ENCODE results near the gene ATAT1.

Gene ATAT1

DNA sequence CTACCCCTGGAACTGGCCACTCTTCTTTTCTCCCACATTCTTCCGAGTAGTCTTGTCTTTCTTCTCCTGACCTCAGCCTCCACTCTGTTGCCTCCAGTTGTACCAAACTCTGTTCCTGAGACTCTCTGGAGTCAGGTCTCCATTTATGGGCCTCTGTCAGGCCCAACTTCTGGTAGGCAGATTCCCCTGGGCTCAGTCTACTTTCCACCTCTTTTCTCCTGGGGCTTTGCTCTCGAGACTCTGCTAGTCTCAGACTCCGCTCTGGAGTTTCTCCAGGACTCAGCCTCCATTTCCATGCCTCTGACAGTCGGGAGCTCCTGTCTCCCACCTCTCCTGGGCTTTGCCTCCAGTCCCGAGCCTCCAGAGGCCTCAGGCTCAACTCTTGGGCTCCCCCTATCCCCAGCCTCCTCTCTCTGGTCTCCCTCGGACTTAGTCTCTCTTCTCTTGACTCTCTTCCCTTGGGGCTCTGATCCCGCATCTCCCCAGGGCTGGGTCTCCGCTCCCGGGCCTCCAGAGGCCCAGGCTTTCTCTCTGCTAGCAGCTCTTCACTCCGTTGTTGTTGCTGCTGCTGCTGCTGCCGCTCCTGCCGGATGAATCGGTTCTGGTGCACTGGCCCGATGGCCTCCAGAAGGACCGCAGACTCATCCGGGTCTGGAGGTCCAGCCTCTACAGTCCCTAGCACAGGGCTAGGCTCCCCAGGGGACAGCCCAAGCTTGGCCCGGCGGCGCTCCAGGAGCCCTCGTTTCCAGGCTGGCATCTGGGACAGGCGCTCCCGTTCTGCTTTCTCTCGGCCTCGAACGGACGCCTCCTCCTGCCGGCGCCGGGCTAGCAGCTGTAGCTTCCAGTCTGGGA is 58.7 kb downstream of the ATAT1 start:
- DNase-seq: no peak

DNA sequence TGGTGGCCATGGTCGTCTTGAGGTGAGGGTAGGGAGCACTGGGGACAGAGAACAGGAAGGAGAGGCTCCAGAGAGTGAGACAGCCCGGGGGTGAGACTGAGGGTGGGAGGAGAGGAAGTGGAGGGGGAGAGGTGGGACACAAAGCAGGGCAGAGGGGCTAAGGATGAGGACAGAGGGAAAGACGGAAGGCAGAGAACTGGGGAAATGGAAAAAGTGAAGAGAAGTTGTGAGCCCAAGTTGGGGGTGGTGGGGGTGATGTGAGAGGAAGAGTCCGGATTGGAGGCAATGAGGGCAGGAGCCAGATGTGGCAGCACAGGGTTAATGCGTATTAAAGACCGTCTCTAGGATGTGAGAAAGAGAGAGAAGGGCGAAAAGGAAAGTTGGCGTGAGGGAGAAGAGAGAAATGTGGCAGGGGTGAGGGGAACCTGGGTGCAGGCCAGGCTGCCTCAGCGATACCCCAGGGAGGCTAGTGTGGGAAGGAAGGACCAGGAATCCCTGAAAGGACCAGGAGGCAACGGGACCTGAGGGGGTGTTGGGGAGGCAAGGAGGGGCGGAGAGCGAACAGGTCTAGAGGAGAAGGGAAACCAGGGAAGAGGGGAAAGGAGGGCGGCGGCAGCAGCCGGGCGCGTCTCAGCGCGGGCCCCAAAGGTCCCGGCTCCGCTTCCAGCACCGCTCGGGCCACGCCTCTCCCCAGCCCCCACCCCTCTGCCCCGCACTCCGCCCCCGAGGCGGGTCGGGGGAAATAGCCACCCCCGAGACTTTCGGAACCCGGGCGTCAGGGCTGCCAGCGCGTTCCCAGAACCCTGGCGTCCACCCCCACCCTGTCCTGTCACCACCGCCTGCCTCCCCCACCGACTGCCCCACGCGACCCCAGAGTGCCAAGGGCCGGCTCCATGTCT is 59.6 kb downstream of the ATAT1 start, which contains the start of gene PPP1R18:
PPP1R18 (minus strand) TSS at position 637 of the 899 bp plus-strand sequence; CDS start at position 10, 627 bp downstream.
- no peak for DNase-seq

DNA sequence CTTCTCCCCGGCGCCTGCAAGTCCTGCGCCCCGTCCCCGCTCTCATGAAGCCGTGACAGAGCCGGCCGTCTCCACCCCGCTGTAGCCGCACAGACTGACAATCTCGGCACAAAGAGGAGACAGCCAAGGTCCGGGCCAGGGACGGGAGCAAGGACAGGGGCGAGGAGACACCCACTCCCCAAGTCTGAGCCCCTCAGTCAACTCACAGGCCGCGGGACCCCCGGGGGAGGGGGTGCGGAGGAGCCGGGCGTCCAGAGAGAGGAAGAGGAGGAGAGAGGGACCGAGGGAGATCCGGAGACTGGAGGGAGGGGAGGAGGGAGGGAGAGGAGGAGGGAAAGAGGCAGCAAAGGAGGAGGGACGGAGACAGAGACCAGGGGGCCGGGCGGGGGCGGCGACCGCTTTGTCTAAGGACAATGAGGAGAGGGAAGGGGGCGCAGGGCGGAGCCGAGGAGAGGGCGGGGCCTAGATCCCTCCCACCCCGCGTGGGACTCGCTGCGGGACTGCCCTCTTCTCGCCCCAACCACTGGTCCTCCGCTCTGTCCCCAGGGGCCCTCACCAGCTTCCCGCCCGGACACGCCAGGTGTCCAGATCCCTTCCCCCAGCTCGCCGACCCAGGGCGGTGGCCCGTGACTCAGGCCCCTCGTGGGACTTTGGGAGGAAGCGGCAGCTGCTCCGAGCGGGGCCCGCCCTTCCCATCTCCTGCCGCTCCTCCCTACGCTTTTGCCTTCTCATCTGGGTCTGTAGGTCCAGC is 60.4 kb downstream of the ATAT1 start:
- peak; percentile 55 for DNase-seq

DNA sequence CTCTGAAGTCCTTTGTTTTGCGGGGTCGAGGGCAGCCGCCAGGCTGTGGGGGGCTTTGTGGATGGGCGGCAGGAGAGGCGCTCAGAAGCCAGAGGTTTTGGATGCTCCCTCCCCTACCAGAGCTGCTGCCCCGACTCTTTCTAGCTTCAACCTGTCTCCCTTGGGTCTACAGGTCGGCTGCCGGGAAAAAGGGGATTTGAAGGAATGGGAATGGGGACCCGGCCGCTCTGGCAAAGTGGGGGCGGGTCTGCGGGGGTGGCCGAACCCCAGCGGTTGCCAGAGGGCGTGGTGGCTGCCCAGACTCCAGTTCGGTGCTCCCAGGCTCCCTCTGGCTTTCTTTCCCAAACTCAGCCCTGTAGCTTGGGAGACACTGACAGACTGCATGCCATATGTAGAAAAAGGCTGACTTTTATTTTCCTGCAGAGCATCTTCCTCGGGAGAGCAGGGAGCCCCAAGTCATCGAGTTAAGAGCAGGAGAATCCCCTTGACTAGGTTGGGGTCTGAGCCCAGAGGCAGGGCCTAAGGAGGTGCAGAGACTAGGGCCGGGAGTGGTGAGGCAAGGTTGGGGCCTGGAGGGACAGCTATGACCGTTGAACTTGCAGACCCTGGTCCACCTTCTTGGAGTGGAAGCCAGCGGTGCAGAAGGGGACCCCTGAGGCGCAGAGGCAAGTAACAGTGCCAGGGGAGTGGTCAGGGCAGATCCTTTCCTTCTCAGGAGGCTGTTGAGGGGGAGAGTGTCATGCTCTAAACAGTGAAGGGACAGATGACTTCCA is 61.2 kb downstream of the ATAT1 start:
- no peak for DNase-seq

DNA sequence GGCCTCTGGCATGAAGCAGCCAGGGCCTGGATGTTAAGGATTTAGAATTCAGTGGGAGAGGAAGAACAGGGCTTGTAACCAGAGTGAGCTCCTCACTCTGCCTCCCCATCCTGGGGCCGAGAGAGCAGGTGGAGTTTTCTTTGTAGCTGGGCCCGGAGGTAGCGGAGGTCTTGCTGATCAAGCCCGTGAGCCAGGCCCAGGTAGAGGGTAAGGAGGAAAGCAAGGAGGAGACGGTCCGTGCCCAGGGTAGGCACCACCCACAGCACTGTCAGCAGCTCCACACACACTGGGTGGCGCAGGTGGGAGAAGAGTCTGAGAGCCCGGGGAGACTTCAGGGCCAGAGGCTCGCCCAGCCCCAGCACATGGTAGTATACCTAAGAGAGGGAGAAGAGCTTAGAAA is 61.9 kb downstream of the ATAT1 start:
- DNase-seq: no peak

DNA sequence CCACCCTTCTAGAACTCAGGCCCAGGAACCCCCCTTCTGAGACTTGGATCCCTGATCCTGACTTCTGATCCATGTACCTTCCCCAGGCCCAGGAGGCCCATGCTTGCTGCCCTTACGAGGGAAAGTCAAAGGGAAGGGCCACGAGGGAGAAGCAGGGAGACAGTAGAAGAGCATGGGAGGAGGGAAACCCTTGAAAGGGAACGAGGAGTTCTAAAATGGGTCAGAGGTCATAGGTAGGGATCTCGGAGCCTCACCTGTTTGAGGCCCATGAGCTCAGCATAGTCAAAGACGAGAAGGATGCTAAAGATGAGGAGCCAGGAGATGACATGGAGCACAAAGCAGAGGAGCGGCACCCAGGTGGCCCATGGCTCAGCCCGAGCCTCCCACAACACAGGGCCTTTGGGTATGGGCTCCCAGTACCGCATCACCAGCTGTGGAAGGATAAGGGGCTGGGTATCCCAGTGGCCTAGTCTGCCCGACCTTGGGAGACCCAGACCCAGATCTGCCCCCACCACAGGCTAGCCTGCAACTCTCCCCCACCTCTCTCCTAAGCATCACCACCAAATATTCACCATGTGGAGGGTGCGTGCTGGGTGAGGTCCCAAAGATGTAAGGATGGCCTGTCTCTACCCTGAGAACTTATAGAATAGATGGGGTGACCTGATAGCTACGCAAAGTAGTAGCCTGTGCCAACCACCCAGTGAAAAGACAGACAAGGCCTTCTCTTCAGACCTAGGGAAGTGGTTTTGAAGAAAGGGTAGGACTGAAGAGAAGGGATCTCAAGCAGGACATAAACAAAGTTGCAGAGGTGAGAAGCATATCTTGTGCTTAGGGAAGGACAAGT is 62.6 kb downstream of the ATAT1 start:
- DNase-seq: no peak

DNA sequence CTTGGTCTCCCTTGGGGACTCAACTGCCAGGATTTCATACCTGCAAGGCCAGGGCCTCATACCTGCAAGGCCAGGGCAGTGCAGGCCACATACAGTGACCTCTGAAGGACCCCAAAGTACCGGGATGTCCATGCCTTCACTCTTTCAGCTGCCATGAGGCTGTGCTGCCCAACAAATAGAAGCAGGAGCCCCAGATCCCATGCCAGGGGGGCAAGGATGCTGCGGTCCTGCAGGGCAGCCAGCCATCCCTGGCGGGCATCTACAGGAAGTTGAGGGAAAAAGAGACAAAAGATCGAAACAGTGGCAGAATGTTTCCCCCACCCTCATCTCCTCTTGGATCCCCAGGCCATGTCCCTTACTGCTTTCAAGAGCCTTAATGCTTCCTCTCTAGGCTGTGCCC is 63.3 kb downstream of the ATAT1 start:
- no peak for DNase-seq

DNA sequence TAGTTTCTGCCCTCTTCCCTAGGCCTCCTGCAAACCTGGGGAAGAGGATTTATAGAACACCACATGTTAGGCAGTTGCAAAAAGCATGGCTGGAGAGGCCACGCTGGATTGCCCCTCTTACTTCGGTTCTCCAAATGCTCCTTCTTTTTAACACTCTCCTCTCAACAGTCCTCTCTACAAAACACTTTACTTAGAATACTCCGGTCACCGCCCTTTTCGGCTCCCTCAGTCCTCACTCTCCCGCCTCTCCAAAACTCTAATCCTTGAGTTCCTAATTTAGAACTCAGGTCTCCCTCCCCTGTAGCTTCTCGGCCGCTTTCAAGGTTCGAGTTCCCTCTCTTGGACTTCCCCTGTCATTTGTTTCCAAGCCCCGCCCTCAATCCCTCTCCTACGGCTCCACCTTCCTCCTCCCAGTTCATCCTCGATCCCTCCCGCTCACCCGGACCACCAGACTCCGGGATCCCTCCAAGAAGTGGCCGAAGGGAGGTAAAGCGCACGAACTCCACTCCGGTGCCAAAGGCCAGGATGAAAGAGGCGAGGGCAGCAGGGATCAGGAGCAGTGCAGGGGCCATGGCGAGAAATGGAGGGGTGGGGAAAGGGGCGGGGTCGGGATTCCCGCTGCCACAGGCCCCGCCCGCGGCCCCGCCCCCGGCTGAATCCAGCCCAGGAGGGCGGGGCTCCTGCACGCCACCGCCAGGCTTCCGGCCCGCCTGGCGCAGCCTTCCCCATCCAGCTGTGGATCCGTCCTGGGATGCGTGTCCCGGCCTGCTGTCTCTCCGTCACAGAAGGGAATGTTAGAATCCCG is 63.9 kb downstream of the ATAT1 start, which contains the start of gene NRM:
NRM (minus strand) TSS at position 582 of the 805 bp plus-strand sequence; CDS start at position 572, 10 bp downstream.
- DNase-seq: peak; percentile 76

DNA sequence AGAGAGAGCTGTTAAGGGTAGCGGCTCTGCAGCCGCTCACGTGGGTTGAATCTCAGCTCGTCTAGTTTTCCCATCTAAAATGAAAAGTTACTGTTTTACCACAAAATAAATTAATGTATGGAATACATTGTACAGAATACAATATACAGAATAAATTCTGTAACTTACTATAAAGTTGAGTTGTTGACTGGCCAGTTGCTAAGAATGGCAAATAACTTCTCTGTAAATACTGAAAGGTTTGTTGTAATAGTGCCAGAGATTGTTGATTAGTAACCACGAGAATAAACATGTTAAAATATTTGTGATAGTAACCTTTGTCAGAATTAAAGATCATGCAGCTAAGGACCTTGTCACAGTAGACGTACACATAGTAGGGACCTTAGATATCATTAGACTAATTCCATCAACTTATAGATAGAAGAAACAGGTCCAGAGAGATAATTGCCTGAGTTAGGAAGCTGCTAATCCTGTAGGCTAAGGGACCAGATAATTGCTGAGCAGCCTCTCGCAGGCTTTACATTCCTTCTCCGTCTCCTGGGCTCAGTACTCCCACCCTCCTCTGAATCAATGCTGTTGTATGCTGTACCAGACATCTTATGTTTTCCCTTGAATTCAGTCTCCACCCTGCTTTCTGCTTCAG is 64.7 kb downstream of the ATAT1 start:
- DNase-seq: no peak

Data from DMS 273 treated with DMSO at 0.1 percent for 48 hours (cell line).